Activated naive CD4-positive, alpha-beta T cell treated with anti-CD3 and anti-CD28 coated beads, Interleukin-2, amount 50 U/mL, for 72 hours (primary cell): Measurements from ENCODE around the gene C10orf53. TPM values are rescaled to one million over a fixed set of nuclear protein-coding genes. Genes with fewer than 3 reads are reported as not detected.
A peak's percentile ranks its signal among the peaks of the same experiment; 100 is the strongest.
"Not testable (repeated sequence)": the region's sequence is repeated elsewhere in the genome, so short reads cannot be mapped to it uniquely, and the experiment has no call there.

Source experiments
- ATAC-seq, 2 donors: fragments of 150-1000 bp; cut with Tn5 transposase; 2 replicates each; pipeline ENCODE4 v1.10.0; 2021; ENCODE audit warnings: mild to moderate bottlenecking in 2 of 2, moderate library complexity in 2 of 2
- DNase-seq, 2 donors: peaks; one replicate each; pipeline ENCODE4 v3.0.0; 2021 to 2022; ENCODE audit warnings: low spot score in 2 of 2
- H3K27ac Mint-ChIP-seq, 2 donors: one replicate each; pipeline ENCODE4 v1.8.0; 2022; ENCODE audit warnings: mild to moderate bottlenecking in 2 of 2, mixed read lengths in 2 of 2
- H3K36me3 Mint-ChIP-seq, 2 donors: one replicate each; pipeline ENCODE4 v1.8.0; 2022; ENCODE audit warnings: mixed read lengths in 2 of 2
- H3K9me3 Mint-ChIP-seq, 2 donors: one replicate each; pipeline ENCODE4 v1.8.0; 2022; ENCODE audit warnings: mixed read lengths in 2 of 2
- total RNA-seq, 2 donors: library from RNA; stranded (reverse); gene quantifications; one replicate each; pipeline ENCODE4 v1.2.3, GENCODE V29; 2022

C10orf53 gene
- total RNA-seq, 2 donors from 2014 or later = not detected

- Mint-ChIP-seq H3K36me3 (peaks cover under 1 to 3% of the 10 kb centered on the region in 2 donors), H3K9me3 (peaks cover 6 to 7% of the 10 kb centered on the region in 2 donors), H3K27ac (no peak overlapping the region)
- DNase-seq (no peak), ATAC-seq (no peak)
Measured at GRCh38 chr10:49664006-49664841, 15.2 kb upstream of the C10orf53 start.

- ATAC-seq = no peak
- no peak for DNase-seq
- Mint-ChIP-seq H3K27ac (no peak overlapping the region), H3K36me3 (no peaks in the 10 kb centered on the region), H3K9me3 (peaks cover 2% of the 10 kb centered on the region in 2 donors)
Measured at GRCh38 chr10:49664842-49665355, 14.6 kb upstream of the C10orf53 start.

GRCh38 chr10:49666054-49666615, 13.3 kb upstream of the C10orf53 start:
- Mint-ChIP-seq H3K36me3 (no peaks in the 10 kb centered on the region), H3K9me3 (no peaks in the 10 kb centered on the region), H3K27ac (no peak overlapping the region)
- DNase-seq (no peak), ATAC-seq (no peak)

- ATAC-seq (no peak), DNase-seq (no peak)
- Mint-ChIP-seq H3K36me3 (no peaks in the 10 kb centered on the region), H3K9me3 (no peaks in the 10 kb centered on the region), H3K27ac (no peak overlapping the region)
Measured at GRCh38 chr10:49666685-49667084, 12.8 kb upstream of the C10orf53 start.

GRCh38 chr10:49667991-49668390, 11.5 kb upstream of the C10orf53 start:
- Mint-ChIP-seq H3K36me3 (no peaks in the 10 kb centered on the region), H3K9me3 (no peaks in the 10 kb centered on the region), H3K27ac (no peak overlapping the region)
- no peak for DNase-seq
- ATAC-seq = no peak

GRCh38 chr10:49668684-49669083, 10.8 kb upstream of the C10orf53 start:
- no peak for DNase-seq
- no peaks in the 10 kb centered on the region for H3K9me3 Mint-ChIP-seq
- no peak for ATAC-seq
- H3K27ac Mint-ChIP-seq = no peak overlapping the region
- no peaks in the 10 kb centered on the region for H3K36me3 Mint-ChIP-seq

- Mint-ChIP-seq H3K36me3 (peaks cover 28 to 29% of the 10 kb centered on the region in 2 donors), H3K27ac (no peak overlapping the region)
Measured at GRCh38 chr10:49678827-49679479, 498 bp upstream of the C10orf53 start.

GRCh38 chr10:49682449-49682848, 3.0 kb downstream of the C10orf53 start:
- H3K27ac Mint-ChIP-seq, DNase-seq, ATAC-seq: not testable (repeated sequence)
- peaks cover 23 to 33% of the 10 kb centered on the region in 2 donors for H3K9me3 Mint-ChIP-seq
- H3K36me3 Mint-ChIP-seq = peaks cover 28 to 36% of the 10 kb centered on the region in 2 donors

More at GRCh38 chr10:49678827-49679479, 498 bp upstream of the C10orf53 start:
- no peak for DNase-seq
- H3K9me3 Mint-ChIP-seq = peaks cover 17 to 33% of the 10 kb centered on the region in 2 donors
- no peak for ATAC-seq

GRCh38 chr10:49682879-49683278, 3.4 kb downstream of the C10orf53 start:
- H3K36me3 Mint-ChIP-seq = peaks cover 28 to 35% of the 10 kb centered on the region in 2 donors
- ATAC-seq (no peak), DNase-seq (no peak)
- H3K27ac Mint-ChIP-seq = no peak overlapping the region
- peaks cover 21 to 29% of the 10 kb centered on the region in 2 donors for H3K9me3 Mint-ChIP-seq

- DNase-seq (no peak), ATAC-seq (no peak)
- Mint-ChIP-seq H3K9me3 (peaks cover 9 to 14% of the 10 kb centered on the region in 2 donors), H3K27ac (no peak overlapping the region), H3K36me3 (peaks cover 6 to 15% of the 10 kb centered on the region in 2 donors)
Measured at GRCh38 chr10:49686651-49687050, 7.2 kb downstream of the C10orf53 start.

GRCh38 chr10:49688261-49688846, 8.9 kb downstream of the C10orf53 start:
- DNase-seq (no peak), ATAC-seq (no peak)
- Mint-ChIP-seq H3K9me3 (peaks cover 6 to 8% of the 10 kb centered on the region in 2 donors), H3K27ac (no peak overlapping the region), H3K36me3 (peaks cover 0 to 20% of the 10 kb centered on the region in 2 donors)

GRCh38 chr10:49688920-49689319, 9.5 kb downstream of the C10orf53 start:
- Mint-ChIP-seq H3K9me3 (peaks cover 6 to 8% of the 10 kb centered on the region in 2 donors), H3K36me3 (peaks cover 0 to 20% of the 10 kb centered on the region in 2 donors), H3K27ac (no peak overlapping the region)
- ATAC-seq = no peak
- DNase-seq = no peak

- Mint-ChIP-seq H3K36me3 (peaks cover 0 to 20% of the 10 kb centered on the region in 2 donors), H3K27ac (peak overlapping the region in 1 of 2 donors; percentile 30), H3K9me3 (peaks cover 6 to 8% of the 10 kb centered on the region in 2 donors)
- DNase-seq (no peak), ATAC-seq (no peak)
Measured at GRCh38 chr10:49689882-49690510, 10.5 kb downstream of the C10orf53 start.

GRCh38 chr10:49690698-49691356, 11.4 kb downstream of the C10orf53 start:
- no peak for DNase-seq
- no peak overlapping the region for H3K27ac Mint-ChIP-seq
- H3K36me3 Mint-ChIP-seq = peaks cover 0 to 20% of the 10 kb centered on the region in 2 donors
- H3K9me3 Mint-ChIP-seq = peaks cover 6 to 8% of the 10 kb centered on the region in 2 donors
- no peak for ATAC-seq

- ATAC-seq (no peak), DNase-seq (no peak)
- H3K27ac Mint-ChIP-seq = no peak overlapping the region
- peaks cover 0 to 20% of the 10 kb centered on the region in 2 donors for H3K36me3 Mint-ChIP-seq
- peaks cover 6 to 8% of the 10 kb centered on the region in 2 donors for H3K9me3 Mint-ChIP-seq
Measured at GRCh38 chr10:49691588-49691987, 12.1 kb downstream of the C10orf53 start.

GRCh38 chr10:49694466-49694865, 15.0 kb downstream of the C10orf53 start:
- H3K27ac Mint-ChIP-seq = no peak overlapping the region
- ATAC-seq = no peak
- peaks cover 0 to 5% of the 10 kb centered on the region in 2 donors for H3K36me3 Mint-ChIP-seq
- no peaks in the 10 kb centered on the region for H3K9me3 Mint-ChIP-seq
- DNase-seq = no peak
